GM06990 (cell line): ENCODE measurements around the gene HIVEP2.

Source experiments
- DNase-seq: peaks from one replicate; pipeline ENCODE4 v3.0.0-alpha.2; 2011; ENCODE audit not compliant: insufficient read length; ENCODE audit errors: extremely low read depth
- H3K27me3 ChIP-seq: replicated peaks from 2 replicates; pipeline ENCODE4 v1.6.0; 2011; ENCODE audit warnings: low read length; ENCODE audit not compliant: control insufficient read depth, insufficient read depth
- H3K36me3 ChIP-seq: 2 replicates; pipeline ENCODE4 v1.5.1; 2011; ENCODE audit warnings: low read length; ENCODE audit not compliant: control insufficient read depth, insufficient read depth
- H3K4me3 ChIP-seq: replicated peaks from 2 replicates; pipeline ENCODE4 v1.5.1; 2011; ENCODE audit warnings: low read depth, mild to moderate bottlenecking, control low read depth, low read length
- CTCF ChIP-seq: IDR thresholded peaks from 2 replicates; pipeline ENCODE4 v1.5.1; 2011; ENCODE audit warnings: low read length, control low read depth, mild to moderate bottlenecking, inconsistent platforms; ENCODE audit not compliant: insufficient read depth, poor library complexity, severe bottlenecking

The HIVEP2 gene

GRCh38 chr6:142912125-142912524, 32.9 kb downstream of the HIVEP2 start:
- TF ChIP-seq CTCF = no peak
- no peak overlapping the region for H3K4me3 ChIP-seq
- DNase-seq = no peak
- H3K27me3 ChIP-seq = no peaks in the 10 kb centered on the region
- no peaks in the 10 kb centered on the region for H3K36me3 ChIP-seq

GRCh38 chr6:142911430-142911829, 33.5 kb downstream of the HIVEP2 start:
- no peaks in the 10 kb centered on the region for H3K36me3 ChIP-seq

GRCh38 chr6:142909686-142910085, 35.3 kb downstream of the HIVEP2 start:
- H3K36me3 ChIP-seq = no peaks in the 10 kb centered on the region
- DNase-seq = no peak
- H3K4me3 ChIP-seq = no peak overlapping the region
- no peak for TF ChIP-seq CTCF
- no peaks in the 10 kb centered on the region for H3K27me3 ChIP-seq

More at GRCh38 chr6:142911430-142911829, 33.5 kb downstream of the HIVEP2 start:
- TF ChIP-seq CTCF = no peak
- H3K4me3 ChIP-seq = no peak overlapping the region
- DNase-seq = no peak
- no peaks in the 10 kb centered on the region for H3K27me3 ChIP-seq

GRCh38 chr6:142908235-142908634, 36.7 kb downstream of the HIVEP2 start:
- DNase-seq = no peak
- no peaks in the 10 kb centered on the region for H3K27me3 ChIP-seq
- no peak for TF ChIP-seq CTCF
- H3K4me3 ChIP-seq = no peak overlapping the region
- no peaks in the 10 kb centered on the region for H3K36me3 ChIP-seq

GRCh38 chr6:142907544-142907943, 37.4 kb downstream of the HIVEP2 start:
- no peaks in the 10 kb centered on the region for H3K36me3 ChIP-seq
- DNase-seq = no peak
- TF ChIP-seq CTCF = no peak
- H3K27me3 ChIP-seq = no peaks in the 10 kb centered on the region
- H3K4me3 ChIP-seq = peak overlapping the region; percentile 57

GRCh38 chr6:142906945-142907470, 38.0 kb downstream of the HIVEP2 start:
- no peaks in the 10 kb centered on the region; the same call in 1 of the 2 replicates for H3K36me3 ChIP-seq
- no peaks in the 10 kb centered on the region for H3K27me3 ChIP-seq
- TF ChIP-seq CTCF = no peak
- H3K4me3 ChIP-seq = peak overlapping the region; percentile 57
- DNase-seq = peak; percentile 47
